ENCODE results near the gene HMG20B. TPM values are rescaled to one million over a fixed set of nuclear protein-coding genes. Genes with fewer than 3 reads are reported as not detected.

The HMG20B gene
- total and polyA plus RNA-seq, 2 of the 8 experiments (the other 6 are each of a cell fraction or from before 2014, with no cell fraction given): 42.9 to 74.2 TPM

DNA sequence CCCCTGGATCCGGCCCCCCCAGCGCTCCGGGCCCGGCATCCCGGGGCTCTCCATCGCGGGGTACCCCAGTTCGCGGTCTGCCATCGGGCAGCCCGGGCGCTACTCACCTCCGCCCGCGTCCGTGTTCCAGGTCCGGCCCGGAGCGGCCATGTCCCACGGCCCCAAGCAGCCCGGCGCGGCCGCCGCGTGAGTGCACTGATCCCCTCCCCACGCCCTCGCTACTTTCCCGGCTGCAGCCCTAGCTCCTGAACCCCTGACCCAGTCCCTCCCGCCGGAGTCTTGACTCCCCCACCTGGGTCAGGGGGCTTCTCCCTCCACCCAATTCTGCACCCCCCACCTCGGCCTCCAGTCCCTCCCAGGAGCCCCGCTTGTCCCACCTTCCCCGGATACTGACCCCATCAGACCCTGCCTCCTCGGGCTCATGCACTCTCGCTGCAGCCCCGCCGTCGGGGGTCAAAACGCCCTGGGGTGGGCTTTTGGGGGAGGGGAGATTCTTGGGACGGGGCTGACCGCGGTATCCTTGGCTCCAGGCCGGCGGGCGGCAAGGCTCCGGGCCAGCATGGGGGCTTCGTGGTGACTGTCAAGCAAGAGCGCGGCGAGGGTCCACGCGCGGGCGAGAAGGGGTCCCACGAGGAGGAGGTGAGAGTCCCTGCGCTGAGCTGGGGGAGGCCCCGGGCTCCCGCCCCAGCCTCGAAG lies 566 bp downstream of the HMG20B start (continued):
- TF ChIP-seq CREB1 (IDR thresholded peaks at IDR 0.05) (no peak), CHD1 (IDR thresholded peaks at IDR 0.05; ENCODE audit: low read depth, low read length) (no peak), MAFK (IDR thresholded peaks at IDR 0.05; ENCODE audit: low read depth, low read length) (no peak), RAD21 (IDR thresholded peaks at IDR 0.05 in 1 of 2, conservative IDR thresholded peaks at IDR 0.05 in 1 of 2; ENCODE audit: low read depth in 2 of 2, low read length in 2 of 2) (no peak), BACH1 (IDR thresholded peaks at IDR 0.05; ENCODE audit: low read length) (peak; percentile 46; the same call in 1 of the 2 replicates), ZNF274 (IDR thresholded peaks at IDR 0.05; ENCODE audit: borderline replicate concordance, extremely low read depth, low read length) (no peak), SAP30 (IDR thresholded peaks at IDR 0.05; ENCODE audit: insufficient read depth, insufficient replicate concordance, low read length) (no peak), JUND (IDR thresholded peaks at IDR 0.05; ENCODE audit: low read length) (no peak), SIRT6 (IDR thresholded peaks at IDR 0.05; ENCODE audit: low read length) (no peak), CHD2 (IDR thresholded peaks at IDR 0.05; ENCODE audit: low read length) (no peak), TEAD4 (IDR thresholded peaks at IDR 0.05; ENCODE audit: low read depth, low read length) (no peak), FOSL1 (IDR thresholded peaks at IDR 0.05; ENCODE audit: insufficient read depth, low read depth, low read length) (no peak), ASH2L (IDR thresholded peaks at IDR 0.05; ENCODE audit: low read length) (no peak), POLR2AphosphoS5 (IDR thresholded peaks at IDR 0.05; ENCODE audit: low read depth, low read length) (no peak), TAF7 (optimal IDR thresholded peaks at IDR 0.05; ENCODE audit: borderline replicate concordance, low read depth, low read length) (no peak), KDM1A (IDR thresholded peaks at IDR 0.05; ENCODE audit: borderline replicate concordance, low read length) (no peak), HDAC2 (IDR thresholded peaks at IDR 0.05; ENCODE audit: borderline replicate concordance in 1 of 2, low read depth in 2 of 2, low read length in 2 of 2) (peak in 1 of 2 experiments; percentile 47; a peak in 1 of 4 replicates), SIN3A (conservative IDR thresholded peaks at IDR 0.05 in 1 of 2, IDR thresholded peaks at IDR 0.05 in 1 of 2; ENCODE audit: low read depth in 1 of 2, low read length in 2 of 2) (no peak)
- TF ChIP-seq, protein P1, sequence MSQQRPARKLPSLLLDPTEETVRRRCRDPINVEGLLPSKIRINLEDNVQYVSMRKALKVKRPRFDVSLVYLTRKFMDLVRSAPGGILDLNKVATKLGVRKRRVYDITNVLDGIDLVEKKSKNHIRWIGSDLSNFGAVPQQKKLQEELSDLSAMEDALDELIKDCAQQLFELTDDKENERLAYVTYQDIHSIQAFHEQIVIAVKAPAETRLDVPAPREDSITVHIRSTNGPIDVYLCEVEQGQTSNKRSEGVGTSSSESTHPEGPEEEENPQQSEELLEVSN (IDR thresholded peaks at IDR 0.05): no peak
- TF ChIP-seq, protein P2, sequence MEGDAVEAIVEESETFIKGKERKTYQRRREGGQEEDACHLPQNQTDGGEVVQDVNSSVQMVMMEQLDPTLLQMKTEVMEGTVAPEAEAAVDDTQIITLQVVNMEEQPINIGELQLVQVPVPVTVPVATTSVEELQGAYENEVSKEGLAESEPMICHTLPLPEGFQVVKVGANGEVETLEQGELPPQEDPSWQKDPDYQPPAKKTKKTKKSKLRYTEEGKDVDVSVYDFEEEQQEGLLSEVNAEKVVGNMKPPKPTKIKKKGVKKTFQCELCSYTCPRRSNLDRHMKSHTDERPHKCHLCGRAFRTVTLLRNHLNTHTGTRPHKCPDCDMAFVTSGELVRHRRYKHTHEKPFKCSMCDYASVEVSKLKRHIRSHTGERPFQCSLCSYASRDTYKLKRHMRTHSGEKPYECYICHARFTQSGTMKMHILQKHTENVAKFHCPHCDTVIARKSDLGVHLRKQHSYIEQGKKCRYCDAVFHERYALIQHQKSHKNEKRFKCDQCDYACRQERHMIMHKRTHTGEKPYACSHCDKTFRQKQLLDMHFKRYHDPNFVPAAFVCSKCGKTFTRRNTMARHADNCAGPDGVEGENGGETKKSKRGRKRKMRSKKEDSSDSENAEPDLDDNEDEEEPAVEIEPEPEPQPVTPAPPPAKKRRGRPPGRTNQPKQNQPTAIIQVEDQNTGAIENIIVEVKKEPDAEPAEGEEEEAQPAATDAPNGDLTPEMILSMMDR (IDR thresholded peaks at IDR 0.05; ENCODE audit: control extremely low read depth in 1 of 3, insufficient read depth in 1 of 3, low read depth in 1 of 3, low read length in 3 of 3): no peak
- TF ChIP-seq, protein P3, sequence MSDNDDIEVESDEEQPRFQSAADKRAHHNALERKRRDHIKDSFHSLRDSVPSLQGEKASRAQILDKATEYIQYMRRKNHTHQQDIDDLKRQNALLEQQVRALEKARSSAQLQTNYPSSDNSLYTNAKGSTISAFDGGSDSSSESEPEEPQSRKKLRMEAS (IDR thresholded peaks at IDR 0.05): no peak
